HCT116 (cell line): Measurements from ENCODE around the gene SLCO2B1. TPM values are rescaled to one million over a fixed set of nuclear protein-coding genes. Genes with fewer than 3 reads are reported as not detected.

Experiments used
- ATAC-seq: fragments of 200-7000 bp; cut with Tn5 transposase; 2 replicates; pipeline ENCODE4 v1.9.1; 2020; ENCODE audit warnings: mild to moderate bottlenecking, moderate library complexity
- BruUV-seq: library from RNA; stranded (reverse); fragments of 400-500 nt; replicated peaks from 2 replicates; lab custom pipeline; 2021; lab: Mats Ljungman, UMichigan
- CTCF ChIA-PET: fragments of 300-600 bp; sonication (Branson Sonifier 250); formaldehyde crosslinking; loops from one replicate; lab custom pipeline; 2021; ENCODE audit warnings: antibody characterized with exemption; lab: Charles Lee
- POLR2A ChIA-PET: fragments of 300-600, 350-600 bp; sonication (Branson Sonifier 250); formaldehyde crosslinking; loops from one replicate; lab custom pipeline; 2021; ENCODE audit warnings: antibody characterized with exemption; lab: Charles Lee
- RAD21 ChIA-PET, 2 experiments: fragments of 300-600 bp; sonication (Branson Sonifier 250); formaldehyde crosslinking; loops; one replicate each; lab custom pipeline; 2023; ENCODE audit warnings: low total read pairs in 2 of 2; ENCODE audit not compliant: uncharacterized antibody in 2 of 2, unreplicated experiment in 2 of 2, low non-redundant PET in 1 of 2; lab: Charles Lee
- DNase-seq: peaks from one replicate; pipeline ENCODE4 v3.0.0-alpha.2; 2010; ENCODE audit warnings: low read depth, low spot score
- H2AFZ ChIP-seq: fragments of 200-600 bp; shearing (Covaris generic), sonication (generic); 2 replicates; pipeline ENCODE4 v1.6.1; 2017; ENCODE audit warnings: low read depth, mixed run types, mixed read lengths, antibody characterized with exemption, low read length; ENCODE audit not compliant: poor library complexity, severe bottlenecking
- H3K27ac ChIP-seq: 2 replicates; pipeline ENCODE4 v1.5.1; 2012; ENCODE audit warnings: low read depth, low read length
- H3K27me3 ChIP-seq: fragments of 200-600 bp; sonication (generic); 2 replicates; pipeline ENCODE4 v1.6.1; 2016; ENCODE audit warnings: mixed run types, low read length, mixed read lengths; ENCODE audit not compliant: insufficient read depth
- H3K36me3 ChIP-seq, 2 experiments: fragments of 200-500 bp in 1 of 2; fragments of 200-600 bp in 1 of 2; sonication (Bioruptor generic) in 1 of 2; sonication (generic) in 1 of 2; 2 replicates each; pipeline versions ENCODE4 v1.5.1 to v1.6.1; 2014 to 2016; ENCODE audit warnings: low read length in 2 of 2, inconsistent platforms in 1 of 2, mixed read lengths in 1 of 2, mixed run types in 1 of 2; ENCODE audit not compliant: insufficient read depth in 2 of 2, control insufficient read depth in 1 of 2
- H3K4me1 ChIP-seq, 2 experiments: fragments of 200-600 bp in 1 of 2; sonication (generic) in 1 of 2; 2 replicates each; pipeline versions ENCODE4 v1.5.1 to v1.6.1; 2012 to 2017; ENCODE audit warnings: low read length in 2 of 2, inconsistent platforms in 1 of 2, mild to moderate bottlenecking in 1 of 2, mixed read lengths in 1 of 2, mixed run types in 1 of 2, moderate library complexity in 1 of 2; ENCODE audit not compliant: insufficient read depth in 2 of 2, control insufficient read depth in 1 of 2
- H3K4me2 ChIP-seq: fragments of 200-600 bp; sonication (generic); 2 replicates; pipeline ENCODE4 v1.6.1; 2017; ENCODE audit warnings: mixed run types, low read length, mixed read lengths
- H3K4me3 ChIP-seq, 2 experiments: fragments of 200-600 bp in 1 of 2; sonication (generic) in 1 of 2; replicated peaks in 1 of 2; 2 replicates each; pipeline ENCODE4 v1.5.1; 2011 to 2016; ENCODE audit warnings: low read length in 2 of 2, control low read depth in 1 of 2, low read depth in 1 of 2, mild to moderate bottlenecking in 1 of 2, mixed read lengths in 1 of 2, mixed run types in 1 of 2
- H3K79me2 ChIP-seq: fragments of 200-600 bp; sonication (generic); 2 replicates; pipeline ENCODE4 v1.6.1; 2017; ENCODE audit warnings: mild to moderate bottlenecking, mixed run types, low read length, moderate library complexity, mixed read lengths; ENCODE audit not compliant: insufficient read depth
- H3K9ac ChIP-seq: fragments of 200-600 bp; sonication (generic); 2 replicates; pipeline ENCODE4 v1.6.1; 2016; ENCODE audit warnings: low read length, mixed read lengths
- H3K9me2 ChIP-seq: fragments of 200-600 bp; sonication (generic), shearing (Covaris generic); 2 replicates; pipeline ENCODE4 v1.6.1; 2017; ENCODE audit warnings: mixed run types, mild to moderate bottlenecking, moderate library complexity; ENCODE audit not compliant: insufficient read depth
- H3K9me3 ChIP-seq, 2 experiments: fragments of 200-500 bp in 1 of 2; fragments of 200-600 bp in 1 of 2; sonication (Bioruptor generic) in 1 of 2; sonication (generic) in 1 of 2; 2 replicates each; pipeline ENCODE4 v1.6.1; 2014 to 2017; ENCODE audit warnings: low read length in 2 of 2, mixed read lengths in 2 of 2, inconsistent platforms in 1 of 2, low read depth in 1 of 2, mild to moderate bottlenecking in 1 of 2, mixed run types in 1 of 2, moderate library complexity in 1 of 2; ENCODE audit not compliant: control insufficient read depth in 1 of 2, insufficient read depth in 1 of 2
- H4K20me1 ChIP-seq: fragments of 200-600 bp; sonication (generic), shearing (Covaris generic); 2 replicates; pipeline ENCODE4 v1.6.1; 2017; ENCODE audit warnings: mixed run types, mild to moderate bottlenecking, moderate library complexity; ENCODE audit not compliant: insufficient read depth
- CEBPB ChIP-seq: IDR thresholded peaks from 2 replicates; pipeline ENCODE4 v1.6.1; 2012; ENCODE audit warnings: low read depth
- EGR1 ChIP-seq: IDR thresholded peaks from 2 replicates; pipeline ENCODE4 v1.6.1; 2012; ENCODE audit warnings: low read depth
- ELF1 ChIP-seq: IDR thresholded peaks from 2 replicates; pipeline ENCODE4 v1.6.1; 2012; ENCODE audit warnings: low read depth, borderline replicate concordance
- EZH2phosphoT487 ChIP-seq: fragments of 200-600 bp; IDR thresholded peaks from 2 replicates; pipeline ENCODE4 v1.6.1; 2018; ENCODE audit warnings: antibody characterized with exemption, borderline replicate concordance
- JUND ChIP-seq: IDR thresholded peaks from 2 replicates; pipeline ENCODE4 v1.6.1; 2012
- MAX ChIP-seq: IDR thresholded peaks from 2 replicates; pipeline ENCODE4 v1.6.1; 2012
- REST ChIP-seq: IDR thresholded peaks from 2 replicates; pipeline ENCODE4 v1.6.1; 2012; ENCODE audit warnings: low read depth
- SIN3A ChIP-seq: IDR thresholded peaks from 2 replicates; pipeline ENCODE4 v1.6.1; 2012; ENCODE audit warnings: low read depth
- SP1 ChIP-seq: IDR thresholded peaks from 2 replicates; pipeline ENCODE4 v1.6.1; 2012; ENCODE audit warnings: low read depth
- ZNF274 ChIP-seq: fragments of 200-500 bp; sonication (Bioruptor generic); IDR thresholded peaks from 2 replicates; pipeline ENCODE4 v1.6.1; 2014; ENCODE audit warnings: mild to moderate bottlenecking, low read depth, low read length, inconsistent platforms
- intact Hi-C: fragments of 100-400 bp; cut with micrococcal nuclease; formaldehyde crosslinking; loops from 2 replicates; pipeline ENCODE4 v1.10.0; 2022
- total RNA-seq: library from RNA; stranded (reverse); gene quantifications from one replicate; pipeline ENCODE4 v1.2.1, GENCODE V29; 2021; ENCODE audit not compliant: unreplicated experiment

SLCO2B1 gene
- total RNA-seq, 1 experiment from 2014 or later = 0.81 TPM

GRCh38 chr11:75182664-75183063, 31.8 kb downstream of the SLCO2B1 start:
- Histone ChIP-seq H3K9me2 (no peaks in the 10 kb centered on the region), H3K27ac (no peak overlapping the region), H3K79me2 (no peaks in the 10 kb centered on the region), H3K9ac (no peak overlapping the region), H3K36me3 (no peaks in the 10 kb centered on the region), H3K4me1 (no peaks in the 10 kb centered on the region), H3K9me3 (no peaks in the 10 kb centered on the region), H3K27me3 (peaks cover 26% of the 10 kb centered on the region), H3K4me3 (no peak overlapping the region), H3K4me2 (no peak overlapping the region), H2AFZ (no peak overlapping the region), H4K20me1 (no peaks in the 10 kb centered on the region)
- DNase-seq (no peak), ATAC-seq (no peak)
- BruUV-seq = no TSS peak
- intact Hi-C loops = no loop called here
- ChIA-PET RAD21 (no interaction called here), CTCF (interaction anchor here (2.1 kb wide), 1 partner anchor 22 kb away, joined by 6 read pairs; no protein-coding TSS in a partner anchor), POLR2A (no interaction called here)
- TF ChIP-seq SP1 = no peak
- TF ChIP-seq MAX = no peak
- TF ChIP-seq SIN3A = no peak
- TF ChIP-seq EZH2phosphoT487 = no peak
- no peak for TF ChIP-seq EGR1
- TF ChIP-seq JUND = no peak
- TF ChIP-seq ZNF274 = no peak
- TF ChIP-seq REST = no peak
- no peak for TF ChIP-seq CEBPB
- no peak for TF ChIP-seq ELF1
